Gastroesophageal sphincter (tissue), 3 donors: Measurements from ENCODE around the gene AP1M2.

Experiments used
- CTCF ChIP-seq, 4 experiments: fragments of 200-600 bp in 2 of 4; fragments of 450-650 bp in 2 of 4; sonication (generic) in 1 of 4; IDR thresholded peaks; one replicate each; pipeline ENCODE4 v1.5.1; 2017 to 2019; ENCODE audit warnings: antibody characterized with exemption in 4 of 4, mild to moderate bottlenecking in 2 of 4, moderate library complexity in 2 of 4
- EP300 ChIP-seq: sonication (generic); formaldehyde crosslinking; IDR thresholded peaks from one replicate; pipeline ENCODE4 v1.6.1; 2017; ENCODE audit warnings: antibody characterized with exemption, mild to moderate bottlenecking
- POLR2A ChIP-seq, 2 donors: fragments of 450-650 bp; IDR thresholded peaks; one replicate each; pipeline ENCODE4 v1.6.1; 2017; ENCODE audit warnings: antibody characterized with exemption in 2 of 2, mild to moderate bottlenecking in 2 of 2, moderate library complexity in 1 of 2

- no peak for TF ChIP-seq CTCF (IDR thresholded peaks at IDR 0.05)
- no peak for TF ChIP-seq POLR2A (IDR thresholded peaks at IDR 0.05)
- no peak for TF ChIP-seq EP300
These were observed 33.9 kb downstream of the AP1M2 start for GRCh38 chr19:10553087-10553667.
